ENCODE results near the gene EPN3. TPM values are rescaled to one million over a fixed set of nuclear protein-coding genes. Genes with fewer than 3 reads are reported as not detected.

EPN3 gene
- total and polyA plus RNA-seq, 2 donors (not counting 1 experiment from before 2014, with no cell fraction given), result not detected

- no peak overlapping the region for H3K27ac ChIP-seq (ENCODE audit: low read length in 2 of 2)
- ChIA-PET CTCF (no interaction called here), POLR2A (no interaction called here)
- no peak overlapping the region for H3K9ac ChIP-seq (ENCODE audit: low read length)
- Mint-ChIP-seq H3K4me1 (no peaks in the 10 kb centered on the region), H3K9me3 (ENCODE audit: insufficient read depth) (no peaks in the 10 kb centered on the region), H3K27ac (no peak overlapping the region), H3K27me3 (peaks cover 38% of the 10 kb centered on the region), H3K4me3 (no peak overlapping the region)
- no peaks in the 10 kb centered on the region for H4K20me1 ChIP-seq (ENCODE audit: control insufficient read depth, insufficient read depth, low read length, poor library complexity, severe bottlenecking)
- H3K4me3 ChIP-seq (ENCODE audit: control extremely low read depth in 1 of 5, extremely low read depth in 1 of 5, insufficient read depth in 1 of 5, low read depth in 2 of 5, low read length in 4 of 5), result no peak overlapping the region
- no peaks in the 10 kb centered on the region for H3K36me3 ChIP-seq (replicated peaks in 1 of 2; ENCODE audit: control extremely low read depth in 1 of 2, control insufficient read depth in 1 of 2, extremely low read depth in 1 of 2, insufficient read depth in 2 of 2, low read length in 1 of 2)
- no peak overlapping the region for H2AFZ ChIP-seq (ENCODE audit: insufficient read depth, low read depth, low read length, poor library complexity, severe bottlenecking)
- H3K79me2 ChIP-seq (ENCODE audit: control insufficient read depth, insufficient read depth, low read length), result no peaks in the 10 kb centered on the region
- DNase-seq (no peak), ATAC-seq (ENCODE audit: low read depth) (no peak)
- 92% methylated on average over 8 of the region's 9 CpGs for whole genome bisulfite sequencing (ENCODE audit: insufficient coverage)
- no peak overlapping the region for H3K4me2 ChIP-seq (replicated peaks; ENCODE audit: low read depth, low read length, poor library complexity, severe bottlenecking)
- no peaks in the 10 kb centered on the region for H3K9me3 ChIP-seq (ENCODE audit: control extremely low read depth in 1 of 3, control insufficient read depth in 2 of 3, insufficient read depth in 1 of 3, low read length in 2 of 3)
- peaks cover 0 to 11% (median 3%) of the 10 kb centered on the region in 4 experiments for H3K27me3 ChIP-seq (replicated peaks in 1 of 4; ENCODE audit: control extremely low read depth in 1 of 4, control insufficient read depth in 3 of 4, insufficient read depth in 4 of 4, low read length in 3 of 4)
- H3K4me1 ChIP-seq (ENCODE audit: control insufficient read depth in 2 of 2, insufficient read depth in 2 of 2, low read length in 2 of 2), result no peaks in the 10 kb centered on the region
- TF ChIP-seq EZH2 (IDR thresholded peaks at IDR 0.05; ENCODE audit: borderline replicate concordance, insufficient read depth, low read depth, low read length, poor library complexity, severe bottlenecking) (no peak), CTCF (IDR thresholded peaks at IDR 0.05) (no peak)
- intact Hi-C loops (cut with micrococcal nuclease), result no loop called here
Observed at GRCh38 chr17:50580646-50581045, 48.1 kb downstream of the EPN3 start.

GRCh38 chr17:50581316-50581715 is 48.8 kb downstream of the EPN3 start:
- Mint-ChIP-seq H3K27ac (no peak overlapping the region), H3K9me3 (ENCODE audit: insufficient read depth) (no peaks in the 10 kb centered on the region), H3K4me3 (no peak overlapping the region), H3K4me1 (no peaks in the 10 kb centered on the region), H3K27me3 (peaks cover 38% of the 10 kb centered on the region)
- no peak overlapping the region for H3K9ac ChIP-seq (ENCODE audit: low read length)
- ChIA-PET POLR2A (no interaction called here), CTCF (no interaction called here)
- no peak overlapping the region for H3K27ac ChIP-seq (ENCODE audit: low read length in 2 of 2)
- intact Hi-C loops (cut with micrococcal nuclease), result no loop called here
- no peak overlapping the region for H2AFZ ChIP-seq (ENCODE audit: insufficient read depth, low read depth, low read length, poor library complexity, severe bottlenecking)
- H3K36me3 ChIP-seq (replicated peaks in 1 of 2; ENCODE audit: control extremely low read depth in 1 of 2, control insufficient read depth in 1 of 2, extremely low read depth in 1 of 2, insufficient read depth in 2 of 2, low read length in 1 of 2), result no peaks in the 10 kb centered on the region
- no peaks in the 10 kb centered on the region for H3K4me1 ChIP-seq (ENCODE audit: control insufficient read depth in 2 of 2, insufficient read depth in 2 of 2, low read length in 2 of 2)
- H3K4me3 ChIP-seq (ENCODE audit: control extremely low read depth in 1 of 5, extremely low read depth in 1 of 5, insufficient read depth in 1 of 5, low read depth in 2 of 5, low read length in 4 of 5), result no peak overlapping the region
- no peaks in the 10 kb centered on the region for H3K9me3 ChIP-seq (ENCODE audit: control extremely low read depth in 1 of 3, control insufficient read depth in 2 of 3, insufficient read depth in 1 of 3, low read length in 2 of 3)
- DNase-seq, result no peak
- H3K4me2 ChIP-seq (replicated peaks; ENCODE audit: low read depth, low read length, poor library complexity, severe bottlenecking), result no peak overlapping the region
- no peaks in the 10 kb centered on the region for H3K79me2 ChIP-seq (ENCODE audit: control insufficient read depth, insufficient read depth, low read length)
- peaks cover 0 to 11% (median 3%) of the 10 kb centered on the region in 4 experiments for H3K27me3 ChIP-seq (replicated peaks in 1 of 4; ENCODE audit: control extremely low read depth in 1 of 4, control insufficient read depth in 3 of 4, insufficient read depth in 4 of 4, low read length in 3 of 4)
- TF ChIP-seq CTCF (IDR thresholded peaks at IDR 0.05) (no peak), EZH2 (IDR thresholded peaks at IDR 0.05; ENCODE audit: borderline replicate concordance, insufficient read depth, low read depth, low read length, poor library complexity, severe bottlenecking) (no peak)
- no peaks in the 10 kb centered on the region for H4K20me1 ChIP-seq (ENCODE audit: control insufficient read depth, insufficient read depth, low read length, poor library complexity, severe bottlenecking)
- no peak for ATAC-seq (ENCODE audit: low read depth)
- WGBS (ENCODE audit: insufficient coverage), result 95% methylated on average over 8 of the region's 12 CpGs

Data from B cell (primary cell).